Subcutaneous abdominal adipose tissue (tissue), 5 donors: ENCODE results near the gene KDM2B.

ENCODE experiments used
- H3K27ac ChIP-seq: one replicate; pipeline ENCODE4 v1.7.0; 2013; ENCODE audit warnings: low read depth, mild to moderate bottlenecking, inconsistent platforms, low read length, moderate library complexity
- H3K27me3 ChIP-seq, 5 donors: one replicate each; pipeline ENCODE4 v1.7.0; 2013; ENCODE audit warnings: low read length in 5 of 5, inconsistent platforms in 1 of 5; ENCODE audit not compliant: control insufficient read depth in 5 of 5, insufficient read depth in 4 of 5
- H3K36me3 ChIP-seq, 5 donors: one replicate each; pipeline ENCODE4 v1.7.0; 2013; ENCODE audit warnings: low read length in 5 of 5; ENCODE audit not compliant: control insufficient read depth in 5 of 5, insufficient read depth in 5 of 5
- H3K4me1 ChIP-seq, 5 donors: one replicate each; pipeline ENCODE4 v1.7.0; 2013; ENCODE audit warnings: low read length in 5 of 5, mild to moderate bottlenecking in 3 of 5, moderate library complexity in 1 of 5; ENCODE audit not compliant: control insufficient read depth in 5 of 5, insufficient read depth in 5 of 5
- H3K4me3 ChIP-seq, 5 donors: one replicate each; pipeline ENCODE4 v1.7.0; 2013; ENCODE audit warnings: low read length in 5 of 5, low read depth in 1 of 5
- H3K9ac ChIP-seq, 5 donors: one replicate each; pipeline ENCODE4 v1.7.0; 2013; ENCODE audit warnings: low read length in 5 of 5, mild to moderate bottlenecking in 4 of 5, moderate library complexity in 3 of 5
- H3K9me3 ChIP-seq, 5 donors: one replicate each; pipeline ENCODE4 v1.7.0; 2013; ENCODE audit warnings: low read length in 5 of 5; ENCODE audit not compliant: control insufficient read depth in 5 of 5
- donor health status: healthy.
- donor health status: healthy.
- donor health status: healthy.
- donor health status: healthy.
- donor health status: healthy.

KDM2B gene

GRCh38 chr12:121507245-121507644 is 73.6 kb downstream of the KDM2B start:
- H3K27me3 ChIP-seq = no peaks in the 10 kb centered on the region
- H3K36me3 ChIP-seq = peaks cover 0 to 43% (median 19%) of the 10 kb centered on the region in 5 donors
- no peak overlapping the region for H3K9ac ChIP-seq

GRCh38 chr12:121505513-121505912 is 75.3 kb downstream of the KDM2B start:
- Histone ChIP-seq H3K4me3 (no peak overlapping the region), H3K9ac (no peak overlapping the region), H3K4me1 (no peaks in the 10 kb centered on the region), H3K27me3 (no peaks in the 10 kb centered on the region), H3K9me3 (no peaks in the 10 kb centered on the region), H3K36me3 (peaks cover 0 to 41% (median 15%) of the 10 kb centered on the region in 5 donors), H3K27ac (no peak overlapping the region)

More at GRCh38 chr12:121507245-121507644, 73.6 kb downstream of the KDM2B start:
- no peak overlapping the region for H3K4me3 ChIP-seq
- peaks cover 0 to 2% (median 0%) of the 10 kb centered on the region in 5 donors for H3K4me1 ChIP-seq
- H3K9me3 ChIP-seq = no peaks in the 10 kb centered on the region
- H3K27ac ChIP-seq = no peak overlapping the region

- Histone ChIP-seq H3K27me3 (no peaks in the 10 kb centered on the region), H3K4me1 (peaks cover 0 to 5% (median 4%) of the 10 kb centered on the region in 5 donors), H3K9me3 (no peaks in the 10 kb centered on the region), H3K4me3 (no peak overlapping the region), H3K9ac (no peak overlapping the region), H3K36me3 (peaks cover 0 to 36% (median 11%) of the 10 kb centered on the region in 5 donors), H3K27ac (no peak overlapping the region)
Measured at GRCh38 chr12:121504505-121504904, 76.3 kb downstream of the KDM2B start.

DNA sequence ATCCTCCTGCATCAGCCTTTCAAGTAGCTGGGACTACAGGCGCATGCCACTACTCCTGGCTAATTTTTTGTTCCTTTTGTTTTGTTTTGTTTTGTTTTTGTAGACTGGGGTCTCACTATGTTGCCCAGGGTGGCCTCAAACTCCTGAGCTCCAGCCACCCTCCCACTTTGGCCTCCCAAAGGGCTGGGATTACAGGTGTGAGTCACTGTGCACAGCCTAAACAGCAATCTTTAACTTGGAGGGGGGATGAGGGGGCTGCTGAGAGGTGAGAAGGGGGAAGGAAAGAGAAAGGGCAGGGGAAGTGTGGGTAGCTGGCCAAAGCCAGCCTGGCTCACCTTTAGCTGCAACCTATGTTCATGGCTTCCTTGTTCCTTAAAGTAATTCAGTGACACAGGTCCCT is 77.4 kb downstream of the KDM2B start:
- no peaks in the 10 kb centered on the region for H3K9me3 ChIP-seq
- H3K4me3 ChIP-seq = no peak overlapping the region
- H3K27me3 ChIP-seq = no peaks in the 10 kb centered on the region
- H3K36me3 ChIP-seq = peaks cover 0 to 25% (median 5%) of the 10 kb centered on the region in 5 donors
- no peak overlapping the region for H3K27ac ChIP-seq
- H3K4me1 ChIP-seq = peaks cover 0 to 5% (median 4%) of the 10 kb centered on the region in 5 donors
- H3K9ac ChIP-seq = no peak overlapping the region

DNA sequence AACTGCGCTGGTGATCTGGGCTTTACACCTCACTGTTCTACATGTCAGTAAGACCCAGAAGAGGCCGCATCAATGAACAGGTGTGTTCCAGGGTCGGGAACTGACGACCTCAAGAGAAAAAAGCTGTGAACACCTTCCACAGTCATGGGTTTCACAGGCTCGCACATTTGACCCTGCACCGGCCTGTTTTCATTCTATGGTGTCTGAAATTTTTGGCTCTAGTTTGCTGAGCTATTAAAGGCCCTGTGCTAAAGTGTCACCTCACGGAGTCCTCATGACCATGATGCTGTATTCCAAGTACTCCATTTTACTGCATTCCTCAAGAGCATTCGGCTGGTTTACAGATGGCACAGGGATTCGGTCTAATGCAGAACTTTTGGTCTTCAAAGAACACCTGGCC is 78.9 kb downstream of the KDM2B start:
- no peaks in the 10 kb centered on the region for H3K9me3 ChIP-seq
- peaks cover 0 to 17% (median 2%) of the 10 kb centered on the region in 5 donors for H3K36me3 ChIP-seq
- H3K27ac ChIP-seq = no peak overlapping the region
- H3K27me3 ChIP-seq = no peaks in the 10 kb centered on the region
- H3K9ac ChIP-seq = no peak overlapping the region
- H3K4me3 ChIP-seq = no peak overlapping the region
- peaks cover 0 to 5% (median 4%) of the 10 kb centered on the region in 5 donors for H3K4me1 ChIP-seq

DNA sequence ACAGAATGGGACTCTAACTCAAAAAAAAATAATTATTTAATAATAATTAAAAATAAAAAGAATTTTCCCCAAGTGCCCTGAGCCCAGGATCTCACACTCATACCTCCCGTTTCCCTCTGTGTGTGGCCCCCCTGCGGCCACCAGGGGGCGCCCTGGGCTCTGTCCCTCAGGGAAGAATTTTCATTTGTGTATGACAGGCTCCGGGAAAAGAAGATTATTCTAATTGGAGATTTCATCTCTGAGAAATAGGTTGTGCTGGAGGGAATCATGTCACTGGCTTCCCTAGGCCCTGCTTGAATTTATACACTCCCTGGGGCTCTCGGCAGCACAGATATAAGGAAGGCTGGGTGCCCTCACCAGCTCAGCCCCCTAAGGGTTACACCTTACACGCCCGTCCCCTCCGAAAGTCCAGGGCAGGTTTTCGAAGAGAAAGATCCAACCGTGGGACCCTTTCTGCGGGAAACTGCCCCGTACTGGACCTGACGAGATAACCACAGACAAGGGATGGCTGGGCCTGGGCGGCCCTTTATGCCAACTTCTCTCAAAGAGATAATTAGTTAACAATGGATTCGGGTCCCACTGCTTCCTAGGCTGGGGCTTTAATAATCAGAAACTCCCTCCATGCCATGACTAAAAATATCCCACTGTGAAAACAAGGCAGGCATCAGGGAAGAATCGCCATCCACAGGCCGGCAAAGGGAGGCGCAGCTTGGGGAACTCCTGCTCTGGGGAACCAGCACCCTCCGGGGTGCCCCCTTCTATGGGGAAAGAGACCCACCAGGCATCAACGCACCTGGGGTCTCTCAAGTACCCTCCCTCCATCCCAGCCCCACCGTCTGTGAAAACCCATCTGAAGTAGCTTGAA is 80.7 kb downstream of the KDM2B start:
- Histone ChIP-seq H3K27ac (no peak overlapping the region), H3K9me3 (no peaks in the 10 kb centered on the region), H3K36me3 (peaks cover 0 to 17% (median 0%) of the 10 kb centered on the region in 5 donors), H3K4me3 (no peak overlapping the region), H3K27me3 (no peaks in the 10 kb centered on the region), H3K9ac (peak overlapping the region in 1 of 5 donors; percentile 38), H3K4me1 (peaks cover 0 to 9% (median 4%) of the 10 kb centered on the region in 5 donors)

DNA sequence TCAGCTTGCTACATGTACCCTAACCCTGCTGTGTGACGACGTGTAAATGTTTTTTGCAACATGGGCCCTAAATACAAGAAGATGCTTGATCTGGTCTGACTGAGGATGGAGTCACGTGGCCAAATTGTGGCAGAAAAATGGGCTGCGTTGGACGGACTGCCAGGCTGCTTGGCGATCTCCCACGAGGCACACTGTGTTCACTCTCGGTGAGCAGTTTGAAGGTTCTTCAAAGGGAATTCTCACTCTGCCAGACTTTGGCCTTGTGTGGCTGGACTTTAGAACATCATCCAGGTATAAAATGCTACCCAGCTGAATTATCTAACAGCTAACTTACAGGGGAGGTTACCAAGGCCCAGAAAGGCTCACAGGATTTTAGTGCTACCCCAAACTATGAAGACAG is 85.1 kb downstream of the KDM2B start:
- Histone ChIP-seq H3K4me3 (no peak overlapping the region), H3K9me3 (no peaks in the 10 kb centered on the region), H3K9ac (no peak overlapping the region), H3K27ac (no peak overlapping the region), H3K4me1 (peaks cover 0 to 14% (median 5%) of the 10 kb centered on the region in 5 donors), H3K36me3 (peaks cover 0 to 4% (median 0%) of the 10 kb centered on the region in 5 donors), H3K27me3 (no peaks in the 10 kb centered on the region)

DNA sequence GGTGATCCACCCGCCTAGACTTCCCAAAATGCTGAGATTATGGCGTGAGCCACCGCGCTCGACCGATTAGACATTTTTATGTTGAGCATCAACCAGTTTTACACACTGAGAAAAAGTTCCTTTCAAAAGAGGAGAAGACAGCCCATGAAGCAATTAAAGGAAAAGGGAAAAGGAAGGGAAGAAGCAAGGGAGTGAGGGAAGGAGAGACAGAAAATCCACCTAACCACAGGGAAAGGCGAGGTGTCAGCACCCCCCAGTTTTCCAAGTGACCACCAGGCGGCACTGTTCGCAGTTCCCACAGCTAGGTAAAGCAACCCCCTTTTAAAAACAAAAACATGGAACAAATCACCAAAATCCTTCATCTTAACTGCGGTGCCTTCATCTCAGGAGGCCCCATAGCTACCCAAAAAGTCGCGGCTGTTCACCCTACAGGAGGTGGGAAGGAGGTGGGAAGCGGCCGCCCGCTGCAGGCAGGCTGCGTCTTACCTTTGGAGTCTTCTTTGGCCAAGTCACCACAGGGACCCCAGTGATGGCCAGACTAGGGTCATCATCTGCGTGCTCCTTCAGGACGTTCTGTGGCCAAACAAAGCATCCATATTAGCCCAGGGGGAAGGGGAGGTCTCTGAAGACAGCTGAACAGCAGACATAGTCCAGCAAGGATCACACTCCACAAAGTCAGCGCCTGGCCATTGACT is 86.6 kb downstream of the KDM2B start:
- H3K9ac ChIP-seq = no peak overlapping the region
- no peaks in the 10 kb centered on the region for H3K9me3 ChIP-seq
- H3K27ac ChIP-seq = no peak overlapping the region
- H3K36me3 ChIP-seq = peaks cover 0 to 11% (median 0%) of the 10 kb centered on the region in 5 donors
- H3K4me1 ChIP-seq = peaks cover 0 to 21% (median 6%) of the 10 kb centered on the region in 5 donors
- H3K4me3 ChIP-seq = no peak overlapping the region
- H3K27me3 ChIP-seq = no peaks in the 10 kb centered on the region

- no peaks in the 10 kb centered on the region for H3K27me3 ChIP-seq
- H3K27ac ChIP-seq = no peak overlapping the region
- H3K9me3 ChIP-seq = no peaks in the 10 kb centered on the region
- H3K4me1 ChIP-seq = peaks cover 0 to 15% (median 6%) of the 10 kb centered on the region in 5 donors
- H3K4me3 ChIP-seq = no peak overlapping the region
- peaks cover 0 to 9% (median 0%) of the 10 kb centered on the region in 5 donors for H3K36me3 ChIP-seq
- peak overlapping the region in 1 of 5 donors; percentile 16 for H3K9ac ChIP-seq
Measured at GRCh38 chr12:121490401-121491281, 90.2 kb downstream of the KDM2B start.
